ENCODE measurements around the gene C2orf76. TPM values are rescaled to one million over a fixed set of nuclear protein-coding genes. Genes with fewer than 3 reads are reported as not detected.

C2orf76 gene
- total and polyA plus RNA-seq, 2 experiments from 2014 or later: 9.5 to 17.0 TPM

GRCh38 chr2:119316066-119316465 lies 50.6 kb downstream of the C2orf76 start:
- H3K27me3 ChIP-seq: no peaks in the 10 kb centered on the region
- no peak overlapping the region for H3K27ac ChIP-seq
- TF ChIP-seq, protein P1, sequence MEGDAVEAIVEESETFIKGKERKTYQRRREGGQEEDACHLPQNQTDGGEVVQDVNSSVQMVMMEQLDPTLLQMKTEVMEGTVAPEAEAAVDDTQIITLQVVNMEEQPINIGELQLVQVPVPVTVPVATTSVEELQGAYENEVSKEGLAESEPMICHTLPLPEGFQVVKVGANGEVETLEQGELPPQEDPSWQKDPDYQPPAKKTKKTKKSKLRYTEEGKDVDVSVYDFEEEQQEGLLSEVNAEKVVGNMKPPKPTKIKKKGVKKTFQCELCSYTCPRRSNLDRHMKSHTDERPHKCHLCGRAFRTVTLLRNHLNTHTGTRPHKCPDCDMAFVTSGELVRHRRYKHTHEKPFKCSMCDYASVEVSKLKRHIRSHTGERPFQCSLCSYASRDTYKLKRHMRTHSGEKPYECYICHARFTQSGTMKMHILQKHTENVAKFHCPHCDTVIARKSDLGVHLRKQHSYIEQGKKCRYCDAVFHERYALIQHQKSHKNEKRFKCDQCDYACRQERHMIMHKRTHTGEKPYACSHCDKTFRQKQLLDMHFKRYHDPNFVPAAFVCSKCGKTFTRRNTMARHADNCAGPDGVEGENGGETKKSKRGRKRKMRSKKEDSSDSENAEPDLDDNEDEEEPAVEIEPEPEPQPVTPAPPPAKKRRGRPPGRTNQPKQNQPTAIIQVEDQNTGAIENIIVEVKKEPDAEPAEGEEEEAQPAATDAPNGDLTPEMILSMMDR (IDR thresholded peaks at IDR 0.05; ENCODE audit: low read depth, low read length): no peak
- no peaks in the 10 kb centered on the region for H3K9me3 ChIP-seq (ENCODE audit: low read depth)
- H3K36me3 ChIP-seq: no peaks in the 10 kb centered on the region
- DNase-seq (ENCODE audit: low read depth in 1 of 2, low spot score in 1 of 2): peak in 1 of 2 donors; percentile 35
- H3K4me1 ChIP-seq (ENCODE audit: low read depth): peaks cover 12% of the 10 kb centered on the region
- H3K4me3 ChIP-seq: no peak overlapping the region

- Histone ChIP-seq H3K36me3 (no peaks in the 10 kb centered on the region), H3K9me3 (ENCODE audit: low read depth) (no peaks in the 10 kb centered on the region), H3K27ac (no peak overlapping the region), H3K4me1 (ENCODE audit: low read depth) (peaks cover 12% of the 10 kb centered on the region), H3K27me3 (no peaks in the 10 kb centered on the region), H3K4me3 (no peak overlapping the region)
- DNase-seq (ENCODE audit: low read depth in 1 of 2, low spot score in 1 of 2): no peak
- TF ChIP-seq, protein P1 (IDR thresholded peaks at IDR 0.05; ENCODE audit: low read depth, low read length): no peak
Measured at GRCh38 chr2:119315241-119315925, 51.3 kb downstream of the C2orf76 start.

DNA sequence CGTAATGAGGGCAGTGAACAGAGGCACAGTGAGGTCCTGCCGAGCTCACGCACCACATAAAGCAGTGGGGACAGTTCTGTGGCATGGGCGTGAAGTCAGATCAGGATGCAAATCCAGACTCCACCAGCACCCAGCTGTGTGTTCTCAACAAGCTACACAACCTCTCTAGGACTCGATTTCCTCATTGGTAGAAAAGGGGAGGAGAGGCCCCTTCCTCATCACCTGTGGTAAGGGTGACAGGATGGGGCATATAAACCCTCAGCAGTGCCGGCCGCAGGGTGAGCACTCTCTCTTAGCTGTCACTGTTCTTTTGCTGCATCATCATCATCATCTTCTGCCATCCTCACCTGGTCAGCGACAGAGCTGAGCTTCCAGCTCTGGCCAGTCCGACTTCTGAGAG lies 54.8 kb downstream of the C2orf76 start:
- Histone ChIP-seq H3K4me1 (ENCODE audit: low read depth) (peaks cover 4% of the 10 kb centered on the region), H3K27me3 (no peaks in the 10 kb centered on the region), H3K9me3 (ENCODE audit: low read depth) (no peaks in the 10 kb centered on the region), H3K27ac (no peak overlapping the region), H3K36me3 (no peaks in the 10 kb centered on the region), H3K4me3 (no peak overlapping the region)
- no peak for DNase-seq (ENCODE audit: low read depth in 1 of 2, low spot score in 1 of 2)
- TF ChIP-seq, protein P1 (IDR thresholded peaks at IDR 0.05; ENCODE audit: low read depth, low read length): no peak

- TF ChIP-seq, protein P1 (IDR thresholded peaks at IDR 0.05; ENCODE audit: low read depth, low read length): no peak
- no peak overlapping the region for H3K4me3 ChIP-seq
- no peak overlapping the region for H3K27ac ChIP-seq
- peak; percentile 26 to 34 for DNase-seq (ENCODE audit: low read depth in 1 of 2, low spot score in 1 of 2)
- no peaks in the 10 kb centered on the region for H3K9me3 ChIP-seq (ENCODE audit: low read depth)
- no peaks in the 10 kb centered on the region for H3K36me3 ChIP-seq
- peaks cover 4% of the 10 kb centered on the region for H3K4me1 ChIP-seq (ENCODE audit: low read depth)
- H3K27me3 ChIP-seq: no peaks in the 10 kb centered on the region
Measured at GRCh38 chr2:119311371-119311770, 55.3 kb downstream of the C2orf76 start.

- H3K27ac ChIP-seq: no peak overlapping the region
- peaks cover 3% of the 10 kb centered on the region for H3K27me3 ChIP-seq
- no peaks in the 10 kb centered on the region for H3K36me3 ChIP-seq
- H3K9me3 ChIP-seq (ENCODE audit: low read depth): no peaks in the 10 kb centered on the region
- no peak overlapping the region for H3K4me3 ChIP-seq
- TF ChIP-seq, protein P1 (IDR thresholded peaks at IDR 0.05; ENCODE audit: low read depth, low read length): no peak
- DNase-seq (ENCODE audit: low read depth in 1 of 2, low spot score in 1 of 2): no peak
- peaks cover 4% of the 10 kb centered on the region for H3K4me1 ChIP-seq (ENCODE audit: low read depth)
Measured at GRCh38 chr2:119308793-119309330, 57.8 kb downstream of the C2orf76 start.

All from cardiac muscle cell (in vitro differentiated cells and primary cell).